Fibroblast of lung (primary cell): Measurements from ENCODE around the gene HLA-B. TPM values are rescaled to one million over a fixed set of nuclear protein-coding genes. Genes with fewer than 3 reads are reported as not detected.

ENCODE experiments used
- DNase-seq, 2 donors: peaks; one replicate each; pipeline versions ENCODE4 v3.0.0 to v3.0.0-alpha.2; 2010; ENCODE audit warnings: low read depth in 2 of 2
- H2AFZ ChIP-seq: 2 replicates; pipeline ENCODE4 v1.5.1; 2012; ENCODE audit warnings: low read length, control low read depth, inconsistent platforms
- H3K27ac ChIP-seq: 2 replicates; pipeline ENCODE4 v1.5.1; 2011; ENCODE audit warnings: low read length, control low read depth; ENCODE audit not compliant: insufficient read depth
- H3K27me3 ChIP-seq: 2 replicates; pipeline ENCODE4 v1.5.1; 2011; ENCODE audit warnings: mild to moderate bottlenecking, low read length; ENCODE audit not compliant: control insufficient read depth, insufficient read depth
- H3K36me3 ChIP-seq: 2 replicates; pipeline ENCODE4 v1.5.1; 2011; ENCODE audit warnings: low read length; ENCODE audit not compliant: control insufficient read depth, insufficient read depth
- H3K4me1 ChIP-seq: 2 replicates; pipeline ENCODE4 v1.5.1; 2011; ENCODE audit warnings: low read length; ENCODE audit not compliant: control insufficient read depth, insufficient read depth; ENCODE audit errors: extremely low read depth
- H3K4me2 ChIP-seq: 2 replicates; pipeline ENCODE4 v1.5.1; 2011; ENCODE audit warnings: low read length, control low read depth; ENCODE audit not compliant: insufficient read depth; ENCODE audit errors: extremely low read depth
- H3K4me3 ChIP-seq, 4 experiments: fragments of 200-600 bp in 1 of 4; sonication (generic) in 1 of 4; replicated peaks in 1 of 4; 2 replicates each; pipeline ENCODE4 v1.5.1; 2011 to 2016; ENCODE audit warnings: low read length in 4 of 4, low read depth in 3 of 4, mild to moderate bottlenecking in 3 of 4, control low read depth in 2 of 4, inconsistent platforms in 1 of 4, mixed read lengths in 1 of 4; ENCODE audit not compliant: insufficient read depth in 1 of 4; ENCODE audit errors: control extremely low read depth in 1 of 4
- H3K79me2 ChIP-seq: 2 replicates; pipeline ENCODE4 v1.5.1; 2012; ENCODE audit warnings: mild to moderate bottlenecking, low read length, inconsistent platforms; ENCODE audit not compliant: control insufficient read depth, insufficient read depth
- H3K9ac ChIP-seq: 2 replicates; pipeline ENCODE4 v1.5.1; 2011; ENCODE audit warnings: mild to moderate bottlenecking, low read length, control low read depth; ENCODE audit not compliant: insufficient read depth
- H3K9me3 ChIP-seq: 2 replicates; pipeline ENCODE4 v1.5.1; 2012; ENCODE audit warnings: low read depth, low read length; ENCODE audit not compliant: control insufficient read depth, insufficient read depth
- H4K20me1 ChIP-seq: 2 replicates; pipeline ENCODE4 v1.5.1; 2011; ENCODE audit warnings: low read length; ENCODE audit not compliant: control insufficient read depth, insufficient read depth; ENCODE audit errors: extremely low read depth
- EZH2 ChIP-seq: IDR thresholded peaks from 2 replicates; pipeline ENCODE4 v1.5.1; 2012; ENCODE audit warnings: low read length, control low read depth, mild to moderate bottlenecking; ENCODE audit errors: missing control alignments
- polyA plus RNA-seq, 2 donors: library from polyadenylated mRNA; depleted of rRNA in 1 of 2; stranded (reverse) in 1 of 2; unstranded in 1 of 2; fragments of >200 nt; gene quantifications; 2 replicates each; pipeline ENCODE4 v1.2.1, GENCODE V29; 2011 to 2012; ENCODE audit warnings: missing spikeins in 1 of 2
- total RNA-seq: library from RNA; depleted of rRNA; stranded (reverse); fragments of >200 nt; gene quantifications from 2 replicates; pipeline ENCODE4 v1.2.1, GENCODE V29; 2014
- TF ChIP-seq, protein P1 (sequence below), 2 donors: IDR thresholded peaks in 1 of 2; conservative IDR thresholded peaks in 1 of 2; 1 replicate in 1 of 2; 2 replicates in 1 of 2; pipeline ENCODE4 v1.5.1; 2011 to 2012; ENCODE audit warnings: low read length in 2 of 2, control low read depth in 1 of 2, inconsistent platforms in 1 of 2, low read depth in 1 of 2, mild to moderate bottlenecking in 1 of 2

Gene HLA-B
- total and polyA plus RNA-seq, 2 donors (not counting 1 experiment from before 2014, with no cell fraction given): 244 to 1,124 TPM

DNA sequence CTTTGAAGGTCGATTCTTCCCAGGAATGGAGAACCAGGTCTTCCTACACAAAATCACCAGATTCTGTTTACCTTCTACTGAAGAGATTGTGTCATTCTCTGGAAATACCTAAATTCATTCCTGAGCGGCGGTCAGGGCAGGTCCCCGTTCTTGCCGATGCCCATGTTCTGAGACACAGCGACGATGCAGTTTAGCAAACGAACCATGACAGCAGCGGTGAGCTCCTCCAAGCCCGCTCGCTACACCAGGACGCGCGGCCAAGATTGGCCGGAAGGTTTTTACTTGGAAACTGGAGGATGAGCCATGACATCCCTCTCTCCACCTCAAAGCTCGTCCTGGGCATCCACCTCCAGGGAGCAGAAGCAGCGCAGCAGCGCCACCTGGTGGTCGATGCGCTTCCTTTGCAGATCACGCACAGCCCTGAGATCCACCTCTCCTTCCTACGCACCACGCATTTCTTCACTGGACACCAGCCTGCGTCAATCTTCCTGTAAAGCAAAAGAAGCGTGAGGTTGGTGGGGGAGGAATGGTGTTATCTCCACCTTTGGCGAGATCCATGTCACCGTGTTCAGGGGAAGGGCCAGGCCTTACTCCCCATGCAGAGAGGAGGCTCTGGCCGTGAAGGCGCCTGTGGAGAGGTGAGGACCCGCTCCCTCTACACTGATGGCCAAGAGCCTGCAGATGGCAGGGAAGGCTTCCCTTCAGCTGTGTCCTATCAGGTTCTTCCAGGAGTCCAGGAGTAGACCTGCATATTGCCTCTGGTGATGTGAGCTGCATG is 9.9 kb upstream of the HLA-B start:
- Histone ChIP-seq H3K9ac (no peak overlapping the region), H3K79me2 (no peaks in the 10 kb centered on the region), H3K9me3 (no peaks in the 10 kb centered on the region), H4K20me1 (no peaks in the 10 kb centered on the region), H2AFZ (peak overlapping the region; percentile 83), H3K27ac (no peak overlapping the region), H3K4me2 (peak overlapping the region; percentile 79), H3K4me3 (peak overlapping the region in 3 of 4 experiments; percentile 21 to 39 (median 30)), H3K36me3 (no peaks in the 10 kb centered on the region), H3K27me3 (peaks cover 33% of the 10 kb centered on the region), H3K4me1 (peaks cover 2% of the 10 kb centered on the region)
- TF ChIP-seq, protein P1, sequence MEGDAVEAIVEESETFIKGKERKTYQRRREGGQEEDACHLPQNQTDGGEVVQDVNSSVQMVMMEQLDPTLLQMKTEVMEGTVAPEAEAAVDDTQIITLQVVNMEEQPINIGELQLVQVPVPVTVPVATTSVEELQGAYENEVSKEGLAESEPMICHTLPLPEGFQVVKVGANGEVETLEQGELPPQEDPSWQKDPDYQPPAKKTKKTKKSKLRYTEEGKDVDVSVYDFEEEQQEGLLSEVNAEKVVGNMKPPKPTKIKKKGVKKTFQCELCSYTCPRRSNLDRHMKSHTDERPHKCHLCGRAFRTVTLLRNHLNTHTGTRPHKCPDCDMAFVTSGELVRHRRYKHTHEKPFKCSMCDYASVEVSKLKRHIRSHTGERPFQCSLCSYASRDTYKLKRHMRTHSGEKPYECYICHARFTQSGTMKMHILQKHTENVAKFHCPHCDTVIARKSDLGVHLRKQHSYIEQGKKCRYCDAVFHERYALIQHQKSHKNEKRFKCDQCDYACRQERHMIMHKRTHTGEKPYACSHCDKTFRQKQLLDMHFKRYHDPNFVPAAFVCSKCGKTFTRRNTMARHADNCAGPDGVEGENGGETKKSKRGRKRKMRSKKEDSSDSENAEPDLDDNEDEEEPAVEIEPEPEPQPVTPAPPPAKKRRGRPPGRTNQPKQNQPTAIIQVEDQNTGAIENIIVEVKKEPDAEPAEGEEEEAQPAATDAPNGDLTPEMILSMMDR (conservative IDR thresholded peaks at IDR 0.05 in 1 of 2, IDR thresholded peaks at IDR 0.05 in 1 of 2; ENCODE audit: low read depth in 1 of 2, low read length in 2 of 2): peak; percentile 91 to 93
- TF ChIP-seq EZH2: no peak
- peak; percentile 70 to 83 for DNase-seq

DNA sequence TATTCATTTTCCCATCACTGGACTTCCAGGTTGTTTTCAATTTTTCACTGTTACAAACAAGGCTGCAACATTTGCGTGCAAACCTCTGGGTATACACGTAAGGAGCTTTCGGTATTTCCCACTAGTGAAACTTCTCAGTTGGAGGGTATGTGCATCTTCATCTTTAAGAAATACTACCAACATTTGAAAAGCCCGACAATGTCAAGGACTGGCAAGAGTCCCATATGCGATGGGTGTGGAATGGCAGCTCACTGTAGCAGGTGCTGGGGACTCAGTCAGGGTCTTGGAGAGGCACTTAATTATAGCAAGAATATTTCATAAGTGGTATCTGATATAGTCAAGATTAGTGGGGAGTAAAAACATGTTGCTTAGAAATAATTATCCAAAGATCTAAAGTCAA is 8.9 kb upstream of the HLA-B start:
- Histone ChIP-seq H3K79me2 (no peaks in the 10 kb centered on the region), H3K4me2 (no peak overlapping the region), H4K20me1 (no peaks in the 10 kb centered on the region), H3K27ac (no peak overlapping the region), H3K36me3 (no peaks in the 10 kb centered on the region), H3K4me1 (peaks cover 2% of the 10 kb centered on the region), H3K4me3 (no peak overlapping the region), H2AFZ (no peak overlapping the region), H3K27me3 (peaks cover 33% of the 10 kb centered on the region), H3K9ac (no peak overlapping the region), H3K9me3 (no peaks in the 10 kb centered on the region)
- DNase-seq: no peak
- TF ChIP-seq EZH2: peak; percentile 3
- TF ChIP-seq, protein P1 (conservative IDR thresholded peaks at IDR 0.05 in 1 of 2, IDR thresholded peaks at IDR 0.05 in 1 of 2; ENCODE audit: low read depth in 1 of 2, low read length in 2 of 2): no peak

- Histone ChIP-seq H3K36me3 (no peaks in the 10 kb centered on the region), H3K27ac (no peak overlapping the region), H2AFZ (no peak overlapping the region), H3K4me1 (peaks cover 8% of the 10 kb centered on the region), H3K79me2 (no peaks in the 10 kb centered on the region), H3K27me3 (peaks cover 29% of the 10 kb centered on the region), H4K20me1 (no peaks in the 10 kb centered on the region), H3K9me3 (no peaks in the 10 kb centered on the region), H3K9ac (no peak overlapping the region), H3K4me2 (no peak overlapping the region), H3K4me3 (no peak overlapping the region)
- no peak for TF ChIP-seq EZH2
- TF ChIP-seq, protein P1 (conservative IDR thresholded peaks at IDR 0.05 in 1 of 2, IDR thresholded peaks at IDR 0.05 in 1 of 2; ENCODE audit: low read depth in 1 of 2, low read length in 2 of 2): no peak
- DNase-seq: no peak
These were observed 6.8 kb upstream of the HLA-B start for GRCh38 chr6:31363811-31364210.
